ENCODE results near the gene CP.

CP gene

DNA sequence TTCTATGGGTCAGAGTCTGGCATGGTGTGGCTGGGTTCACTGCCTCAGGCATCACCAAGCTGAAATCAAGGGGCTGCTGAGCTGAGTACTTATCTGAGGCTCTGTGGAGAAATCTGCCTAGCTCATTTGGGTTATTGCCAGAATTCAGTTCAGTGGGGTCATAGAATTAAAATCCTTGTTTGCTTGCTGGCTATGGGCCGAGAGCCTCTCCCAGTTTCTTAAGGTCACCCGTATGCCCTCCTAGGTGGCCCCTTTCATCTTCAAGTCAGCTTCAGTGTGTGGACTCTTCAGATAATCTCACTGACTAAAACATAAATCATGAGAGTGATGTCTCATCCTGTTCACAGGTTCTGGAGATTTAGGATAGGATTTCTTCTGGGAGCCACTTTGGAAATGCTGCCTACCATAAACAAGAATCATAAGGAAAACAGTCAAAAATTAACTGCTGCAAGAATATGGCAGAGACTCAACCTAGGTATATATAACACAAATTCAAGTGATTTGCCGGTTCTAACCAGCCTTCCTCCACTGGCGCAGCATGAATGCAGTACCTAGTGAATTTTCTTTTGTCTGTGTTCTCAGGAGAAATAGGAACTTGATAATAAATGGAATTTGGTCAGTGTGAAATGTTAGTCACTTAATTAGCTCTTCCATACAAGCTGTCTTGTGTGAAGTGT, 5.3 kb downstream of the CP start:
- no peaks in the 10 kb centered on the region for H3K27me3 ChIP-seq (replicated peaks in 2 of 5; ENCODE audit: control insufficient read depth in 4 of 5, insufficient read depth in 5 of 5, low read length in 4 of 5)
- H3K9me3 ChIP-seq (ENCODE audit: control extremely low read depth in 1 of 5, control insufficient read depth in 4 of 5, insufficient read depth in 2 of 5, low read depth in 1 of 5, low read length in 4 of 5): no peaks in the 10 kb centered on the region
- H3K4me1 ChIP-seq (ENCODE audit: control extremely low read depth in 1 of 4, control insufficient read depth in 4 of 4, insufficient read depth in 4 of 4, low read length in 3 of 4): peaks cover 0 to 8% (median 3%) of the 10 kb centered on the region in 4 experiments
- ChIA-PET CTCF (interaction anchor here (1.1 kb wide), 1 partner anchor 12 kb away, joined by 4 read pairs; no protein-coding TSS in a partner anchor), POLR2A (no interaction called here)
- no peaks in the 10 kb centered on the region for H3K36me3 ChIP-seq (ENCODE audit: control insufficient read depth in 4 of 4, insufficient read depth in 4 of 4, low read length in 3 of 4)
- H3K27ac ChIP-seq (ENCODE audit: insufficient read depth in 1 of 2, low read depth in 1 of 2, low read length in 2 of 2, poor library complexity in 1 of 2, severe bottlenecking in 2 of 2): no peak overlapping the region
- WGBS (ENCODE audit: insufficient coverage): 96% methylated on average over 4 of the region's 4 CpGs
- H3K4me3 ChIP-seq (ENCODE audit: control insufficient read depth in 1 of 7, extremely low read depth in 1 of 7, insufficient read depth in 4 of 7, low read depth in 2 of 7, low read length in 6 of 7): no peak overlapping the region
- peak in 1 of 3 donors; percentile 10 for DNase-seq

DNA sequence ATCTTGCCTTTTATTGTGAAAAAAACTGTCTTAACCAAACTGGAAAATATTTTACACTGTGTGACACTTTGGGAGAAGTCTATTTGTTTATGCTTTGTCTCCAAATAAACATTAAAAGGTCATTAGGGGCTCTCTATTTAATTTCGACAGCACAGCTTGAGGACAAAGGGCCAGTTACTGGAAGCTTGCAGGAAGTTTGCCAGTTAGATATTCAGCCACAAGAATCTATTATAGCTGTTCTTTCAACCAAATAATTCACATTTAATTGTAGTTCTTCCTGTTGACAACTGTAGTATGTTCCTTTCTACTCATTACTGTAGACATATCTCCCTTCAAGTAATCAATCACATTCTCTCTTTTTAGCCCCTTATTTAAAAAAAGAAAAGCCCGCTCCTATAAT, 6.1 kb downstream of the CP start:
- ChIA-PET POLR2A (no interaction called here), CTCF (no interaction called here)
- Histone ChIP-seq H3K27ac (ENCODE audit: insufficient read depth in 1 of 2, low read depth in 1 of 2, low read length in 2 of 2, poor library complexity in 1 of 2, severe bottlenecking in 2 of 2) (no peak overlapping the region), H3K4me1 (ENCODE audit: control extremely low read depth in 1 of 4, control insufficient read depth in 4 of 4, insufficient read depth in 4 of 4, low read length in 3 of 4) (peaks cover 0 to 8% (median 3%) of the 10 kb centered on the region in 4 experiments), H3K9me3 (ENCODE audit: control extremely low read depth in 1 of 5, control insufficient read depth in 4 of 5, insufficient read depth in 2 of 5, low read depth in 1 of 5, low read length in 4 of 5) (no peaks in the 10 kb centered on the region), H3K4me3 (ENCODE audit: control insufficient read depth in 1 of 7, extremely low read depth in 1 of 7, insufficient read depth in 4 of 7, low read depth in 2 of 7, low read length in 6 of 7) (no peak overlapping the region), H3K27me3 (replicated peaks in 2 of 5; ENCODE audit: control insufficient read depth in 4 of 5, insufficient read depth in 5 of 5, low read length in 4 of 5) (no peaks in the 10 kb centered on the region), H3K36me3 (ENCODE audit: control insufficient read depth in 4 of 4, insufficient read depth in 4 of 4, low read length in 3 of 4) (no peaks in the 10 kb centered on the region)
- DNase-seq: no peak
- no CpG with 5 or more reads among the region's 2 CpGs for WGBS (ENCODE audit: insufficient coverage)

DNA sequence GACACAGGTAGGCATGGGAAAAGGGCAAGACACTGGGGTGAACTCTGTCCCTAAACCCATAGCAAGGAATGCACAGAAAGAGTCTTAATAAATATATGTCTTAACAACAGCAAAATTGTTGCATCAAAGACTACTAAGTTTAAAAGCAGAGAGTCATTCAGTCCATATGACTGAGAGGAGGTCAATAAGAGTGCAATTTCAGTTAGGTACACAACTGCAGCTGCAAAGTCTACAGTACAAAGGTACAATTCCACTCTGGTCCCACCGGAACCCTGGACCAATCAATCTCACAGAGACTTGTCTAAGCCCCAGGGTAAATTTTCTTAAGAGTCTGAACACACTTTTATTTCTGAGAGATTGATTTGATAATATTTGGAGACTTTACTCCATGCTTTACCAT, 6.9 kb downstream of the CP start:
- Histone ChIP-seq H3K27me3 (replicated peaks in 2 of 5; ENCODE audit: control insufficient read depth in 4 of 5, insufficient read depth in 5 of 5, low read length in 4 of 5) (no peaks in the 10 kb centered on the region), H3K4me3 (ENCODE audit: control insufficient read depth in 1 of 7, extremely low read depth in 1 of 7, insufficient read depth in 4 of 7, low read depth in 2 of 7, low read length in 6 of 7) (no peak overlapping the region), H3K36me3 (ENCODE audit: control insufficient read depth in 4 of 4, insufficient read depth in 4 of 4, low read length in 3 of 4) (no peaks in the 10 kb centered on the region), H3K9me3 (ENCODE audit: control extremely low read depth in 1 of 5, control insufficient read depth in 4 of 5, insufficient read depth in 2 of 5, low read depth in 1 of 5, low read length in 4 of 5) (no peaks in the 10 kb centered on the region), H3K4me1 (ENCODE audit: control extremely low read depth in 1 of 4, control insufficient read depth in 4 of 4, insufficient read depth in 4 of 4, low read length in 3 of 4) (peaks cover 0 to 8% (median 3%) of the 10 kb centered on the region in 4 experiments), H3K27ac (ENCODE audit: insufficient read depth in 1 of 2, low read depth in 1 of 2, low read length in 2 of 2, poor library complexity in 1 of 2, severe bottlenecking in 2 of 2) (no peak overlapping the region)
- ChIA-PET POLR2A (no interaction called here), CTCF (no interaction called here)
- DNase-seq: no peak
- WGBS (ENCODE audit: insufficient coverage): 100% methylated on average over 1 of the region's 1 CpG

DNA sequence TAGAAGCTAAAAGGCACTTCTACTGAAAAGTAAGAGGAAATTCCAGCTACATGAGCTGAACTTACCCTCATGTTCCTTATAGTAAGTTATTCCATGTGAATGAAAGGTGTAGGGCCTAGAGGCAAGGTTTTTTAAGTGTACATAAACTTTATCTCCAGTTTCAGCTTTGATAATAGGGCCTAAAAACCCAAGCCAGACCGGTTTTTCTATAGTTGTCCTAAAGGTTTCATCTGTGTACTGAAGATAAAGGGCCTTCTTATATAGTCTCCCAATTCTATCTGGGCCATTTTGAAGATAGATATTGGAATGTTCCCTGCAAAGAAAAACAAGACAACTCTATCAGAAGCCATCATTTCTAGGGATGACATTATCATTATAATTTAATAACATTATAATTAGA, 9.2 kb downstream of the CP start:
- no CpG with 5 or more reads among the region's 1 CpG for WGBS (ENCODE audit: insufficient coverage)
- Histone ChIP-seq H3K36me3 (ENCODE audit: control insufficient read depth in 4 of 4, insufficient read depth in 4 of 4, low read length in 3 of 4) (no peaks in the 10 kb centered on the region), H3K9me3 (ENCODE audit: control extremely low read depth in 1 of 5, control insufficient read depth in 4 of 5, insufficient read depth in 2 of 5, low read depth in 1 of 5, low read length in 4 of 5) (no peaks in the 10 kb centered on the region), H3K4me1 (ENCODE audit: control extremely low read depth in 1 of 4, control insufficient read depth in 4 of 4, insufficient read depth in 4 of 4, low read length in 3 of 4) (peaks cover 0 to 8% (median 3%) of the 10 kb centered on the region in 4 experiments), H3K27ac (ENCODE audit: insufficient read depth in 1 of 2, low read depth in 1 of 2, low read length in 2 of 2, poor library complexity in 1 of 2, severe bottlenecking in 2 of 2) (no peak overlapping the region), H3K27me3 (replicated peaks in 2 of 5; ENCODE audit: control insufficient read depth in 4 of 5, insufficient read depth in 5 of 5, low read length in 4 of 5) (no peaks in the 10 kb centered on the region), H3K4me3 (ENCODE audit: control insufficient read depth in 1 of 7, extremely low read depth in 1 of 7, insufficient read depth in 4 of 7, low read depth in 2 of 7, low read length in 6 of 7) (no peak overlapping the region)
- DNase-seq: no peak
- CTCF ChIA-PET: interaction anchor here (0.9 kb wide), 1 partner anchor 9 kb away, joined by 6 read pairs; no protein-coding TSS in a partner anchor
- POLR2A ChIA-PET: no interaction called here

DNA sequence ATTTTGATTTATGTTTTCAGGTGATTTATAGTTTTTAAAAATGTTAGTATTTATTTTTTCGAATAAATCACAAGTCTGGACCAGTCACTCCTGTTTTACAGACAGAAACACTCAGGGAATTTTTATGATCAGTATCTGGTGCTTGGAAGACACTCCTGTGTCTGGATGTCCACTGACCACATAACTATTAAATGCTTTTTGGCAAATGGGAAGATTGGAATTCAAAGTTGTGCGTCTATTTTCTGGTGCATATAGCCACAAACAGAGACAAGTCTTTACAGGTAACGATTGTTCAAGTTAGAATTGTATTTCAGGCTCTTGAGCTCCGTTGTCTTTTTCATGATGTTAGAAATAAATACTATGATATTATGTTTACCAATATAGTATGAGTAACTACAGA, 12.2 kb downstream of the CP start:
- Histone ChIP-seq H3K4me3 (ENCODE audit: control insufficient read depth in 1 of 7, extremely low read depth in 1 of 7, insufficient read depth in 4 of 7, low read depth in 2 of 7, low read length in 6 of 7) (no peak overlapping the region), H3K4me1 (ENCODE audit: control extremely low read depth in 1 of 4, control insufficient read depth in 4 of 4, insufficient read depth in 4 of 4, low read length in 3 of 4) (peaks cover 0 to under 1% (median under 1%) of the 10 kb centered on the region in 4 experiments), H3K9me3 (ENCODE audit: control extremely low read depth in 1 of 5, control insufficient read depth in 4 of 5, insufficient read depth in 2 of 5, low read depth in 1 of 5, low read length in 4 of 5) (no peaks in the 10 kb centered on the region), H3K27me3 (replicated peaks in 2 of 5; ENCODE audit: control insufficient read depth in 4 of 5, insufficient read depth in 5 of 5, low read length in 4 of 5) (no peaks in the 10 kb centered on the region), H3K36me3 (ENCODE audit: control insufficient read depth in 4 of 4, insufficient read depth in 4 of 4, low read length in 3 of 4) (no peaks in the 10 kb centered on the region), H3K27ac (ENCODE audit: insufficient read depth in 1 of 2, low read depth in 1 of 2, low read length in 2 of 2, poor library complexity in 1 of 2, severe bottlenecking in 2 of 2) (no peak overlapping the region)
- no peak for DNase-seq
- CTCF ChIA-PET: interaction anchor here (1.0 kb wide), 1 partner anchor 33 kb away, joined by 3 read pairs; no protein-coding TSS in a partner anchor
- no CpG with 5 or more reads among the region's 4 CpGs for WGBS (ENCODE audit: insufficient coverage)
- POLR2A ChIA-PET: no interaction called here

DNA sequence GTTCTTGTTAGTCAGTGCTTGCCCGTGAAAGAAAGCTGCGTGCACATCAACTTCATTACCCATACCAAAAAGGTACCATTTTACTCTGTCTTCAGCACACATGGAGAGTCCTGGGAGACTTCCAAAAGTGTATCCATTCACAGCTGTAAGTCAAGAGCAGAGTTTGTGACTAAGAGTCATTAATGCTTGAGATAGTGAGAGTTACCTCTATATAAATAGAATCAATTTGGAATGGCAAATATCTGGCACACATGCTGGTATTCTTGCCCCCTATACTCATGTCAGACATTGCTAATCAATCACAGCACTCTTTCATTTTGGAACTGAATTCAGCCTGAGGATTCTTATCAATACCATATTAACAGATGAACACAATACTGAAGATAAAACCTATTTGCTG, 14.2 kb downstream of the CP start:
- Histone ChIP-seq H3K9me3 (ENCODE audit: control extremely low read depth in 1 of 5, control insufficient read depth in 4 of 5, insufficient read depth in 2 of 5, low read depth in 1 of 5, low read length in 4 of 5) (no peaks in the 10 kb centered on the region), H3K4me3 (ENCODE audit: control insufficient read depth in 1 of 7, extremely low read depth in 1 of 7, insufficient read depth in 4 of 7, low read depth in 2 of 7, low read length in 6 of 7) (no peak overlapping the region), H3K27me3 (replicated peaks in 2 of 5; ENCODE audit: control insufficient read depth in 4 of 5, insufficient read depth in 5 of 5, low read length in 4 of 5) (no peaks in the 10 kb centered on the region), H3K36me3 (ENCODE audit: control insufficient read depth in 4 of 4, insufficient read depth in 4 of 4, low read length in 3 of 4) (no peaks in the 10 kb centered on the region), H3K4me1 (ENCODE audit: control extremely low read depth in 1 of 4, control insufficient read depth in 4 of 4, insufficient read depth in 4 of 4, low read length in 3 of 4) (peaks cover 10 to 16% (median 14%) of the 10 kb centered on the region in 4 experiments), H3K27ac (ENCODE audit: insufficient read depth in 1 of 2, low read depth in 1 of 2, low read length in 2 of 2, poor library complexity in 1 of 2, severe bottlenecking in 2 of 2) (no peak overlapping the region)
- no peak for DNase-seq
- ChIA-PET POLR2A (no interaction called here), CTCF (interaction anchor here (1.5 kb wide), 1 partner anchor 29 kb away, joined by 6 read pairs; no protein-coding TSS in a partner anchor)
- 100% methylated on average over 1 of the region's 2 CpGs for WGBS (ENCODE audit: insufficient coverage)

DNA sequence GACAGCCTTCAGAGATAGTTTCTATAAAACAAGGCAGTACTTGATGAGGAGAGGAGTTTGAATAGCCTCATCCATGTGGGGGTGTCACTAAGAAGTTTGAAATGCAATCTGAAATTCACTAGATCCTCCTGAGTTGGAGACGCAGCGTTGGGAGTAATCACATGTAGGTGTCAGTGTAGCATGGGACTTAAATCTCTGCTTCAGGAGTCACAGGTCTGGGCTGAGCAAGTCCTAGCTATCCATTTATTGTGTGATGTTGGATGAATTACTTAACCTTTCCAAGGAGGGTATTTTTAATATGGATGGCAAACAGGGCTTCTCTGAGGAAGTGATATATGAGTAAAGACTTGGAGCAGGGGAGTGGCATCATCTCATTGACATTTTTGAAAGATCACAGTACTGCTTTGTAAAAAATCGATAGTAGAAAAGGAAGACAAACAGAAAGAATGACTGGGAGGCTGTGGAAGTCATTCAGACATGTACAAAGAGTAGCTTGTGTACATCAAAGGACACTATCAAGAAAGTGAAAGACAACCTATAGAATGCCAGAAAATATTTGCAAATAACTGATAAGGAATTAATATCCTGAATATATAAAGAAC, 17.1 kb downstream of the CP start:
- ChIA-PET CTCF (no interaction called here), POLR2A (no interaction called here)
- no peak for DNase-seq
- WGBS (ENCODE audit: insufficient coverage): 95% methylated on average over 3 of the region's 3 CpGs
- no peak overlapping the region for H3K27ac ChIP-seq (ENCODE audit: insufficient read depth in 1 of 2, low read depth in 1 of 2, low read length in 2 of 2, poor library complexity in 1 of 2, severe bottlenecking in 2 of 2)
- H3K4me3 ChIP-seq (ENCODE audit: control insufficient read depth in 1 of 7, extremely low read depth in 1 of 7, insufficient read depth in 4 of 7, low read depth in 2 of 7, low read length in 6 of 7): no peak overlapping the region
- no peaks in the 10 kb centered on the region for H3K9me3 ChIP-seq (ENCODE audit: control extremely low read depth in 1 of 5, control insufficient read depth in 4 of 5, insufficient read depth in 2 of 5, low read depth in 1 of 5, low read length in 4 of 5)
- H3K27me3 ChIP-seq (replicated peaks in 2 of 5; ENCODE audit: control insufficient read depth in 4 of 5, insufficient read depth in 5 of 5, low read length in 4 of 5): no peaks in the 10 kb centered on the region
- no peaks in the 10 kb centered on the region for H3K36me3 ChIP-seq (ENCODE audit: control insufficient read depth in 4 of 4, insufficient read depth in 4 of 4, low read length in 3 of 4)
- peaks cover 19 to 32% (median 24%) of the 10 kb centered on the region in 4 experiments for H3K4me1 ChIP-seq (ENCODE audit: control extremely low read depth in 1 of 4, control insufficient read depth in 4 of 4, insufficient read depth in 4 of 4, low read length in 3 of 4)
